Erythroblast (primary cell): ENCODE data around the gene LDAF1.

ENCODE experiments used
- GATA1 ChIP-seq: IDR thresholded peaks from 2 replicates; pipeline ENCODE4 v1.6.1; 2011; ENCODE audit warnings: low read depth, mild to moderate bottlenecking, control low read depth, low read length, moderate library complexity
- POLR2A ChIP-seq: IDR thresholded peaks from 2 replicates; pipeline ENCODE4 v1.6.1; 2011; ENCODE audit warnings: mild to moderate bottlenecking, low read length

DNA sequence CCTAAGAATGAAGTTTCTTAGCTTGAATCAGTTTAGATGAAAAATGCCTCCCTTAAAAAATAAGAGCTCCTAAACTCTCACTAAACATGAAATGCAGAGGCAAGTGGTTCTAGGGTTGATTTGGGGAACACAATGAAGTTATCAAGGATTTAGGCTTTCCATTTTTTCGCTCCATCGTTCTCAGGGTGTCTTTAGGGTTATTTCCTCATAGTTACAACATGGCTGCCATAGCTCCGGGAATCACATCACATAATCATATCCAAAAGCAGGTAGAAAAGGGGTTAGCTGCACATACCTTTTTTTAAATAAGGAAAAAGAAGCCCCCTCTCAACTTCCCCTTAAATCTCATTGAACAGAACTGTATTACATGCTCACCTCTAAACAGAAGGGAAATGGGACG lies 31.5 kb downstream of the LDAF1 start:
- no peak for TF ChIP-seq POLR2A
- no peak for TF ChIP-seq GATA1
